Uterus (tissue), 2 donors: ENCODE results near the gene MINK1.

Experiments
- POLR2A ChIP-seq, 2 donors: fragments of 450-650 bp; IDR thresholded peaks; one replicate each; pipeline ENCODE4 v1.6.1; 2016; ENCODE audit warnings: antibody characterized with exemption in 2 of 2, mild to moderate bottlenecking in 1 of 2, moderate library complexity in 1 of 2
- TF ChIP-seq, protein P1 (sequence below), 4 experiments: fragments of 200-600 bp in 2 of 4; fragments of 450-650 bp in 2 of 4; sonication (generic) in 2 of 4; IDR thresholded peaks; one replicate each; pipeline ENCODE4 v1.5.1; 2016 to 2019; ENCODE audit warnings: antibody characterized with exemption in 4 of 4, mild to moderate bottlenecking in 2 of 4, moderate library complexity in 1 of 4

GRCh38 chr17:4899341-4900230 lies 66.4 kb downstream of the MINK1 start, which contains the start of gene C17orf107:
- TF ChIP-seq, protein P1, sequence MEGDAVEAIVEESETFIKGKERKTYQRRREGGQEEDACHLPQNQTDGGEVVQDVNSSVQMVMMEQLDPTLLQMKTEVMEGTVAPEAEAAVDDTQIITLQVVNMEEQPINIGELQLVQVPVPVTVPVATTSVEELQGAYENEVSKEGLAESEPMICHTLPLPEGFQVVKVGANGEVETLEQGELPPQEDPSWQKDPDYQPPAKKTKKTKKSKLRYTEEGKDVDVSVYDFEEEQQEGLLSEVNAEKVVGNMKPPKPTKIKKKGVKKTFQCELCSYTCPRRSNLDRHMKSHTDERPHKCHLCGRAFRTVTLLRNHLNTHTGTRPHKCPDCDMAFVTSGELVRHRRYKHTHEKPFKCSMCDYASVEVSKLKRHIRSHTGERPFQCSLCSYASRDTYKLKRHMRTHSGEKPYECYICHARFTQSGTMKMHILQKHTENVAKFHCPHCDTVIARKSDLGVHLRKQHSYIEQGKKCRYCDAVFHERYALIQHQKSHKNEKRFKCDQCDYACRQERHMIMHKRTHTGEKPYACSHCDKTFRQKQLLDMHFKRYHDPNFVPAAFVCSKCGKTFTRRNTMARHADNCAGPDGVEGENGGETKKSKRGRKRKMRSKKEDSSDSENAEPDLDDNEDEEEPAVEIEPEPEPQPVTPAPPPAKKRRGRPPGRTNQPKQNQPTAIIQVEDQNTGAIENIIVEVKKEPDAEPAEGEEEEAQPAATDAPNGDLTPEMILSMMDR (IDR thresholded peaks at IDR 0.05) = no peak
- TF ChIP-seq POLR2A (IDR thresholded peaks at IDR 0.05) = peak in 1 of 2 donors; percentile 34
